ENCODE measurements around the gene TSR1. TPM values are rescaled to one million over a fixed set of nuclear protein-coding genes. Genes with fewer than 3 reads are reported as not detected.
A peak's percentile ranks its signal among the peaks of the same experiment; 100 is the strongest.

Gene TSR1
- total RNA-seq, 1 experiment from 2014 or later = 74.3 TPM

DNA sequence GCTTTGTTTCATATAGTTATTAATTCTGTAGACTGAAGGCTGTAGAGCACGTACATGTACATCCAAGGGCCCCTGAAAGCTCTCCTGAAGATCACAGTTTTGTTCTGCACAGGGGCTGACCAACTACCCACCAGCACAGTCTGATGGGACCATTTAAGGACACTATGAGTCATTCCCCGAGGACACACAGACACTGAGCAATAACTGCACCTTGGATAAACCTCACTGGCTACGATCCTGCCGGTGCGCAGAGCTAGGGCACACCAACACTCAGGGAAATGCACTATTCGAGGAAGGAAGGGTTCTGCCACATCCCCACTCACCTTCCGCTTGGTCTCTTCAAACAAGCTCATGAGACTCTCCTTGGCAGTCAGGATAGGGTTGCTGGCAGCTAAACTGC lies 53.0 kb downstream of the TSR1 start:
- no peaks in the 10 kb centered on the region for H3K9me3 Mint-ChIP-seq
- POLR2A ChIA-PET = no interaction called here
- no peak overlapping the region for H3K27ac Mint-ChIP-seq
- TF ChIP-seq RELA (CRISPR knock-in tag; IDR thresholded peaks at IDR 0.05; ENCODE audit: borderline replicate concordance) = no peak
- TF ChIP-seq, protein P1, sequence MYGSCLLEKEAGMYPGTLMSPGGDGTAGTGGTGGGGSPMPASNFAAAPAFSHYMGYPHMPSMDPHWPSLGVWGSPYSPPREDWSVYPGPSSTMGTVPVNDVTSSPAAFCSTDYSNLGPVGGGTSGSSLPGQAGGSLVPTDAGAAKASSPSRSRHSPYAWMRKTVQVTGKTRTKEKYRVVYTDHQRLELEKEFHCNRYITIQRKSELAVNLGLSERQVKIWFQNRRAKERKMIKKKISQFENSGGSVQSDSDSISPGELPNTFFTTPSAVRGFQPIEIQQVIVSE (CRISPR knock-in tag; IDR thresholded peaks at IDR 0.05; ENCODE audit: borderline replicate concordance) = no peak
- ATAC-seq = no peak
- no peaks in the 10 kb centered on the region for H3K4me1 Mint-ChIP-seq
- DNase-seq (ENCODE audit: low spot score) = no peak
- H3K27me3 Mint-ChIP-seq (ENCODE audit: low read depth) = no peaks in the 10 kb centered on the region
- no peak overlapping the region for H3K4me3 Mint-ChIP-seq
- H3K36me3 Mint-ChIP-seq = peaks cover 42% of the 10 kb centered on the region
- CTCF ChIA-PET = interaction anchor here (0.9 to 2.2 kb wide), 3 partner anchors 47 to 95 kb away, joined by 3 to 6 read pairs (median 3); no protein-coding TSS in a partner anchor

DNA sequence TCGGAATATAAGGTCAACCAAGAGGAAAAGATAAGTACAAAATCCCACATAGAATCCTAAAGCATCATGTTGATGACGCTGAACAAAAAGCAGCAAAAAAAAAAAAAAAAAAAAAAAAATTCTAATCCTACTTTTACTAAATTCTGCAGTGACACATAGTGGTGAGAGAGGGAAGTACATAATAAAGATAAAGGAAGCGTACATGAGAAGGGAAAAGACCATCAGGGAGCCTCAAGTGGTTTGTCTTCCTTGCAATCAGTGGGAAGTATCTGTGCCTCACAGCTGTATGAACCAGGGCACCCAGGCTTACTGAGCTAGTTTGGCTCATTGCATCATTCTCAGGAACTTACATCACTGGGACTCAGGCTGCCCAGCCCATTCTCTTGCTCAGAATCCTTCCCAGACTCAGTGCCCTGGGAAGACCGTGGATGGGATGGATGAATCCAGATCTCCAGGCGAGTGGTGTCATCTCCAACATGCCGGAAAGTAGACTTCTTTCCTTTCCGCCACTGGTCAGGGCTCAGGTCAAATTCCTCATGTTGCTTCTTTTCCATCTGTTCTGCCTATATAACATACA lies 53.9 kb downstream of the TSR1 start:
- Mint-ChIP-seq H3K4me1 (no peaks in the 10 kb centered on the region), H3K9me3 (no peaks in the 10 kb centered on the region), H3K27ac (no peak overlapping the region), H3K36me3 (peaks cover 34% of the 10 kb centered on the region), H3K27me3 (ENCODE audit: low read depth) (no peaks in the 10 kb centered on the region), H3K4me3 (no peak overlapping the region)
- ChIA-PET POLR2A (interaction anchor here (0.7 kb wide), 1 partner anchor 111 kb away, joined by 6 read pairs; no protein-coding TSS in a partner anchor), CTCF (interaction anchor here (0.6 to 2.2 kb wide), 11 partner anchors 12 to 389 kb away, joined by 3 to 11 read pairs (median 3); partner anchors contain the start of genes SMG6 and SRR)
- no peak for DNase-seq (ENCODE audit: low spot score)
- ATAC-seq = peak; percentile 43
- TF ChIP-seq, protein P2, sequence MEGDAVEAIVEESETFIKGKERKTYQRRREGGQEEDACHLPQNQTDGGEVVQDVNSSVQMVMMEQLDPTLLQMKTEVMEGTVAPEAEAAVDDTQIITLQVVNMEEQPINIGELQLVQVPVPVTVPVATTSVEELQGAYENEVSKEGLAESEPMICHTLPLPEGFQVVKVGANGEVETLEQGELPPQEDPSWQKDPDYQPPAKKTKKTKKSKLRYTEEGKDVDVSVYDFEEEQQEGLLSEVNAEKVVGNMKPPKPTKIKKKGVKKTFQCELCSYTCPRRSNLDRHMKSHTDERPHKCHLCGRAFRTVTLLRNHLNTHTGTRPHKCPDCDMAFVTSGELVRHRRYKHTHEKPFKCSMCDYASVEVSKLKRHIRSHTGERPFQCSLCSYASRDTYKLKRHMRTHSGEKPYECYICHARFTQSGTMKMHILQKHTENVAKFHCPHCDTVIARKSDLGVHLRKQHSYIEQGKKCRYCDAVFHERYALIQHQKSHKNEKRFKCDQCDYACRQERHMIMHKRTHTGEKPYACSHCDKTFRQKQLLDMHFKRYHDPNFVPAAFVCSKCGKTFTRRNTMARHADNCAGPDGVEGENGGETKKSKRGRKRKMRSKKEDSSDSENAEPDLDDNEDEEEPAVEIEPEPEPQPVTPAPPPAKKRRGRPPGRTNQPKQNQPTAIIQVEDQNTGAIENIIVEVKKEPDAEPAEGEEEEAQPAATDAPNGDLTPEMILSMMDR (IDR thresholded peaks at IDR 0.05) = peak; percentile 39; the same call in 1 of the 2 replicates
- TF ChIP-seq RORB (CRISPR knock-in tag; IDR thresholded peaks at IDR 0.05) = no peak

DNA sequence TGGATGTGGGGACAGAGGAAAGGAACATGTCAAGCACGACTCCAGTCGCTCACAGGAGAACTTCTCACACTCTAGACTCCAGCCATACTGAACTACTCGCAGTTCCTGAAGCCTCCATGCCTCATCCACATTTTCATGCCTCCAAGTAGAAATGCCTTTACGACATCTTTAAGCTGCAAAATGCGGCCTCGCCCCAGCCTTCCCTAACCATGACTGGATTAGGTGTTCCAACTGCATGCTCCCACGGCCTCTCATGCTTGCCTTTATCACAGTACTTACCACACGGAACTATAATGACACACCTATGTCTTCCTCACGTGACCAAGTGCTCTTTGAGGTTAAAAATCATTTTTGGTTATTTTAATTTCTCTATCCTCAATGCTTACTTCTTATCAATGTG lies 56.5 kb downstream of the TSR1 start:
- TF ChIP-seq CREM (CRISPR knock-in tag; IDR thresholded peaks at IDR 0.05) = no peak
- TF ChIP-seq, protein P3, sequence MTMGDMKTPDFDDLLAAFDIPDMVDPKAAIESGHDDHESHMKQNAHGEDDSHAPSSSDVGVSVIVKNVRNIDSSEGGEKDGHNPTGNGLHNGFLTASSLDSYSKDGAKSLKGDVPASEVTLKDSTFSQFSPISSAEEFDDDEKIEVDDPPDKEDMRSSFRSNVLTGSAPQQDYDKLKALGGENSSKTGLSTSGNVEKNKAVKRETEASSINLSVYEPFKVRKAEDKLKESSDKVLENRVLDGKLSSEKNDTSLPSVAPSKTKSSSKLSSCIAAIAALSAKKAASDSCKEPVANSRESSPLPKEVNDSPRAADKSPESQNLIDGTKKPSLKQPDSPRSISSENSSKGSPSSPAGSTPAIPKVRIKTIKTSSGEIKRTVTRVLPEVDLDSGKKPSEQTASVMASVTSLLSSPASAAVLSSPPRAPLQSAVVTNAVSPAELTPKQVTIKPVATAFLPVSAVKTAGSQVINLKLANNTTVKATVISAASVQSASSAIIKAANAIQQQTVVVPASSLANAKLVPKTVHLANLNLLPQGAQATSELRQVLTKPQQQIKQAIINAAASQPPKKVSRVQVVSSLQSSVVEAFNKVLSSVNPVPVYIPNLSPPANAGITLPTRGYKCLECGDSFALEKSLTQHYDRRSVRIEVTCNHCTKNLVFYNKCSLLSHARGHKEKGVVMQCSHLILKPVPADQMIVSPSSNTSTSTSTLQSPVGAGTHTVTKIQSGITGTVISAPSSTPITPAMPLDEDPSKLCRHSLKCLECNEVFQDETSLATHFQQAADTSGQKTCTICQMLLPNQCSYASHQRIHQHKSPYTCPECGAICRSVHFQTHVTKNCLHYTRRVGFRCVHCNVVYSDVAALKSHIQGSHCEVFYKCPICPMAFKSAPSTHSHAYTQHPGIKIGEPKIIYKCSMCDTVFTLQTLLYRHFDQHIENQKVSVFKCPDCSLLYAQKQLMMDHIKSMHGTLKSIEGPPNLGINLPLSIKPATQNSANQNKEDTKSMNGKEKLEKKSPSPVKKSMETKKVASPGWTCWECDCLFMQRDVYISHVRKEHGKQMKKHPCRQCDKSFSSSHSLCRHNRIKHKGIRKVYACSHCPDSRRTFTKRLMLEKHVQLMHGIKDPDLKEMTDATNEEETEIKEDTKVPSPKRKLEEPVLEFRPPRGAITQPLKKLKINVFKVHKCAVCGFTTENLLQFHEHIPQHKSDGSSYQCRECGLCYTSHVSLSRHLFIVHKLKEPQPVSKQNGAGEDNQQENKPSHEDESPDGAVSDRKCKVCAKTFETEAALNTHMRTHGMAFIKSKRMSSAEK (CRISPR knock-in tag; IDR thresholded peaks at IDR 0.05; ENCODE audit: borderline replicate concordance) = no peak
- no peak for TF ChIP-seq ZNF423 (CRISPR knock-in tag; IDR thresholded peaks at IDR 0.05)
- TF ChIP-seq, protein P2 (IDR thresholded peaks at IDR 0.05) = no peak
- TF ChIP-seq ZNF138 (CRISPR knock-in tag; conservative IDR thresholded peaks at IDR 0.05) = no peak
- TF ChIP-seq IRF2 (CRISPR knock-in tag; IDR thresholded peaks at IDR 0.05; ENCODE audit: borderline replicate concordance, low read depth) = no peak
- Mint-ChIP-seq H3K9me3 (no peaks in the 10 kb centered on the region), H3K4me1 (no peaks in the 10 kb centered on the region), H3K4me3 (no peak overlapping the region), H3K36me3 (peaks cover 27% of the 10 kb centered on the region), H3K27ac (no peak overlapping the region), H3K27me3 (ENCODE audit: low read depth) (no peaks in the 10 kb centered on the region)
- ATAC-seq (no peak), DNase-seq (ENCODE audit: low spot score) (no peak)
- ChIA-PET POLR2A (no interaction called here), CTCF (interaction anchor here (0.8 kb wide), 1 partner anchor 221 kb away, joined by 3 read pairs; no protein-coding TSS in a partner anchor)
